Left kidney (tissue), 2 donors: Measurements from ENCODE around the gene HFM1. TPM values are rescaled to one million over a fixed set of nuclear protein-coding genes. Genes with fewer than 3 reads are reported as not detected.

Experiments used
- DNase-seq: peaks from one replicate; pipeline ENCODE4 v3.0.0-alpha.2; 2013
- polyA plus RNA-seq: library from polyadenylated mRNA; unstranded; fragments of 120-200 nt; gene quantifications from one replicate; pipeline ENCODE4 v1.2.1, GENCODE V29; 2013; ENCODE audit not compliant: insufficient read length

The HFM1 gene
- polyA plus RNA-seq, 1 donor: 11.0 TPM

DNA sequence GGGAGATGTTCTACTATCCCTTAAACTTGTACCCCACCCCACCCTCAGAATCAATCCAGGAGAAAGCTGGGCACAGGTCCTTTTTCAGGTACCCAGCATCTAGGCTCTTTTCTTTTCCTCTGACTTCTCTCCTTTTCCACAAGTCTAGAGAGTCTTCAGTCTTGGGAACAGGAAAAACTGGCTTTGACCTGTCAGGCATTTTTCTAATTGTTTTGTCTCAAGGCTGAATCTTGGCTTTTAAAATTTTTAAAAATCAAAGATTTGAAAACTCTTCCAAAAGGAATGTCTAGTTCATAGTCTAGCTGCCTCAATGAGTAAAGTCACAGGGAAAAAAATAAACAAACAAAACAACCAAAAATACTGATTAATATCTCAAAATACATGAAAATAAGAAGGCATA, 161.5 kb downstream of the HFM1 start:
- no peak for DNase-seq

DNA sequence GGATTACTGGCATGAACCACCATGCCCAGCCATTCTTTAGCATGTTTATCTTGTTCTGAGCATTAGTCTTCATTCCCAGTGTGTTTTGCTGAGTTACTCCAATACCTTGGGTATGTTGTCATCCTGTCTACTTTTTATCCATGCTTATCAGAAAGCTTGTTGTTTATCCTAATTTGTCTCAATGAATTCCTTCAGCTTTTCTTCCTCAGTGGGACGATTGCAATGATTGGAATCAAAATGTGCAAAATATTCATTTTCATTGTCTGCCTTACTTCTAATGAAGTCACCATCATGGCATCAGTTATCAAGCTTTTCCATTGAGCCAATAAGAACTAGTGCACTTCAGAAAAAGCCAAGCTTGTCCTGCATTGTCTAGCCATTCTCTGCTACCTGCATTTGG, 170.5 kb downstream of the HFM1 start:
- DNase-seq: no peak

GRCh38 chr1:91226741-91227140, 177.9 kb downstream of the HFM1 start:
- no peak for DNase-seq

DNA sequence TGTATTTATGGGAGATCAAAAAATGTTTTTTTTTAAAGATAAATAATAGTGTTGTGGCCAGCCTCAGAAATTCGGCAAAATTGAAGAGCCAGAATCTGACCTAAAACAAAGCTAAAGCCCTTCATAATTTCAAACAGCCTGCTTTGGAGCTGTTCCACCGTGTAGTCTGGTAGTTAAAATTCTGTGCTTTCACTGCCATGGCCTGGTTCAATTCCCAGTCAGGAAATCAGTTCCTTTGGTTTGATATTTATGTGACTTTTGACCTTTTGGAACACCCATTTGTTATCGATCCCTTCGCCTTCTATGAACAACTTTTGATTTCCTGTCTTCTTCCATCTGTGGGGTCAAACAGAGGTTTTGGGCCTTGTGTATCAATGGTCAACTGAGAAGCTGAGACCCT, 179.8 kb downstream of the HFM1 start:
- DNase-seq: no peak

GRCh38 chr1:91221017-91221416, 183.6 kb downstream of the HFM1 start:
- no peak for DNase-seq

DNA sequence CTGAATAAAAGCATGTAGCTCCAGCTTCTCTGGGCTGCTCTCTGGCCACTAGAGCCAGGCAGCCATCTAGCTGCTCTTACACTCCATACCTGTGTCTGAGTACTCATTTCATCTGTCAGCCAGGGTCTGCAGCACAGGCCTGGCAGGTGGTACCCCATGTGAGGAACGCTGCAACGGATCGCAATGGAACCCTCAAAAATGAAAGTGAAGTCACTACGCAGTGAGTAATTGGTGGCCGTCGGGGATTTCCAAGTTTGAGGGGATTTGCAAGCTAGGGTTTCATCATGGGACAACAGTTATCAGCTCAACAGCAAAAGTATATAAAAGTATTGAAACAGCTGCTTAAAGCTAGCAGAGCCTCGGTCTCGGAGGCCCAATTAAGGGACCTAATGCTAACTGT, 186.7 kb downstream of the HFM1 start:
- no peak for DNase-seq

Other genes starting within 250 kb of the HFM1 start
- gene CDC7, start 96.0 kb upstream of the HFM1 start, polyA plus RNA-seq: 26.2 TPM